Measurements from ENCODE around the gene MYCN. TPM values are rescaled to one million over a fixed set of nuclear protein-coding genes. Genes with fewer than 3 reads are reported as not detected.
"Not testable (repeated sequence)": the region's sequence is repeated elsewhere in the genome, so short reads cannot be mapped to it uniquely, and the experiment has no call there.

The MYCN gene
- total RNA-seq, 2 experiments from 2014 or later, result not detected

- POLR2A ChIA-PET, result no interaction called here
- CTCF ChIA-PET, result no interaction called here
Measured at GRCh38 chr2:15941871-15942710, 1.7 kb downstream of the MYCN start.

- CTCF ChIA-PET, result interaction anchor here (0.7 kb wide), 1 partner anchor 709 kb away, joined by 3 read pairs; no protein-coding TSS in a partner anchor
- POLR2A ChIA-PET, result no interaction called here
Measured at GRCh38 chr2:15942711-15943345, 2.5 kb downstream of the MYCN start.

GRCh38 chr2:15943378-15944280 lies 3.3 kb downstream of the MYCN start:
- ChIA-PET CTCF (interaction anchor here (0.7 kb wide), 2 partner anchors 13 to 708 kb away, joined by 3 read pairs; no protein-coding TSS in a partner anchor), POLR2A (no interaction called here)

- CTCF ChIA-PET, result no interaction called here
- POLR2A ChIA-PET, result no interaction called here
Measured at GRCh38 chr2:15944325-15945017, 4.1 kb downstream of the MYCN start.

- POLR2A ChIA-PET, result no interaction called here
- CTCF ChIA-PET, result no interaction called here
Measured at GRCh38 chr2:15945909-15946705, 5.8 kb downstream of the MYCN start.

GRCh38 chr2:15946983-15947382 lies 6.6 kb downstream of the MYCN start:
- ChIA-PET POLR2A (no interaction called here), CTCF (no interaction called here)

- ChIA-PET CTCF (no interaction called here), POLR2A (no interaction called here)
Measured at GRCh38 chr2:15947431-15947830, 7.1 kb downstream of the MYCN start.

- ChIA-PET POLR2A (no interaction called here), CTCF (no interaction called here)
Measured at GRCh38 chr2:15948704-15948957, 8.3 kb downstream of the MYCN start.

GRCh38 chr2:15949126-15949525 lies 8.8 kb downstream of the MYCN start:
- ChIA-PET CTCF (interaction anchor here (0.9 kb wide), 1 partner anchor 9 kb away, joined by 3 read pairs; the partner anchor contains the start of gene MYCN), POLR2A (no interaction called here)

- ChIA-PET POLR2A (no interaction called here), CTCF (interaction anchor here (0.9 kb wide), 1 partner anchor 10 kb away, joined by 3 read pairs; the partner anchor contains the start of gene MYCN)
Measured at GRCh38 chr2:15949551-15949950, 9.2 kb downstream of the MYCN start.

- POLR2A ChIA-PET, result no interaction called here
- CTCF ChIA-PET, result interaction anchor here (0.9 kb wide), 1 partner anchor 10 kb away, joined by 3 read pairs; the partner anchor contains the start of gene MYCN
Measured at GRCh38 chr2:15950088-15950952, 10.0 kb downstream of the MYCN start.

- CTCF ChIA-PET, result not testable (repeated sequence)
Measured at GRCh38 chr2:15951936-15952335, 11.6 kb downstream of the MYCN start.

GRCh38 chr2:15952451-15953146 lies 12.2 kb downstream of the MYCN start:
- ChIA-PET CTCF (no interaction called here), POLR2A (no interaction called here)

More at GRCh38 chr2:15951936-15952335, 11.6 kb downstream of the MYCN start:
- POLR2A ChIA-PET, result not testable (repeated sequence)

GRCh38 chr2:15953147-15953630 lies 12.8 kb downstream of the MYCN start:
- CTCF ChIA-PET, result no interaction called here
- POLR2A ChIA-PET, result no interaction called here

GRCh38 chr2:15953891-15954680 lies 13.7 kb downstream of the MYCN start:
- POLR2A ChIA-PET, result no interaction called here
- CTCF ChIA-PET, result no interaction called here

GRCh38 chr2:15954761-15955160 lies 14.4 kb downstream of the MYCN start:
- ChIA-PET CTCF (no interaction called here), POLR2A (no interaction called here)

Data from activated CD8-positive, alpha-beta memory T cell treated with anti-CD3 and anti-CD28 coated beads for 36 hours (primary cell).